Colonic mucosa (tissue), 4 donors: ENCODE measurements around the gene CHCHD3. TPM values are rescaled to one million over a fixed set of nuclear protein-coding genes. Genes with fewer than 3 reads are reported as not detected.

ENCODE experiments used
- DNase-seq: peaks from one replicate; pipeline ENCODE4 v3.0.0-alpha.2; 2020
- H3K27ac ChIP-seq: fragments of 200-600 bp; one replicate; pipeline ENCODE4 v1.8.0; 2021
- H3K27me3 ChIP-seq: fragments of 200-600 bp; one replicate; pipeline ENCODE4 v1.8.0; 2021
- H3K36me3 ChIP-seq: fragments of 200-600 bp; one replicate; pipeline ENCODE4 v1.8.0; 2021
- H3K4me1 ChIP-seq: fragments of 200-600 bp; one replicate; pipeline ENCODE4 v1.8.0; 2021; ENCODE audit warnings: mild to moderate bottlenecking
- H3K4me3 ChIP-seq: fragments of 200-600 bp; one replicate; pipeline ENCODE4 v1.8.0; 2021
- H3K9ac ChIP-seq, 2 donors: one replicate each; pipeline ENCODE4 v1.7.0; 2013; ENCODE audit warnings: control low read depth in 2 of 2, low read depth in 2 of 2, low read length in 2 of 2
- H3K9me3 ChIP-seq: fragments of 200-600 bp; one replicate; pipeline ENCODE4 v1.8.0; 2021
- CTCF ChIP-seq: fragments of 200-600 bp; IDR thresholded peaks from one replicate; pipeline ENCODE4 v1.8.0; 2022; ENCODE audit warnings: antibody characterized with exemption, mild to moderate bottlenecking
- intact Hi-C: fragments of 100-400 bp; cut with DNase I; formaldehyde crosslinking; loops from one replicate; pipeline ENCODE4 v1.14.1; 2022
- total RNA-seq, 2 donors: library from RNA; stranded (reverse); fragmentation: NEBNext Ultra II Directional in 1 of 2; extraction: Animal tissue kit (Norgen Biotek cat#: 25700) in 1 of 2; gene quantifications; one replicate each; pipeline ENCODE4 v1.2.1, GENCODE V29; 2021
- donor health status: healthy.
- donor health status: DM: no; HTN: no; CAD: no.
- donor health status: DM: no; HTN: no; CAD: no.

The CHCHD3 gene
- total RNA-seq, 2 donors from 2014 or later = 81.5 to 112 TPM

- H3K9me3 ChIP-seq = no peaks in the 10 kb centered on the region
- no peak for DNase-seq
- H3K36me3 ChIP-seq = no peaks in the 10 kb centered on the region
- TF ChIP-seq CTCF = no peak
- no peak overlapping the region for H3K9ac ChIP-seq
- H3K27ac ChIP-seq = no peak overlapping the region
- no peaks in the 10 kb centered on the region for H3K4me1 ChIP-seq
- no peak overlapping the region for H3K4me3 ChIP-seq
- no peaks in the 10 kb centered on the region for H3K27me3 ChIP-seq
- intact Hi-C loops = no loop called here
Measured at GRCh38 chr7:132941905-132942304, 140.0 kb downstream of the CHCHD3 start.

GRCh38 chr7:132941428-132941827 is 140.5 kb downstream of the CHCHD3 start:
- H3K4me1 ChIP-seq = no peaks in the 10 kb centered on the region
- no peak for TF ChIP-seq CTCF
- H3K9me3 ChIP-seq = no peaks in the 10 kb centered on the region
- no peaks in the 10 kb centered on the region for H3K27me3 ChIP-seq
- H3K9ac ChIP-seq = no peak overlapping the region
- H3K27ac ChIP-seq = no peak overlapping the region
- no peaks in the 10 kb centered on the region for H3K36me3 ChIP-seq
- no peak overlapping the region for H3K4me3 ChIP-seq
- intact Hi-C loops = no loop called here
- DNase-seq = no peak

- H3K9ac ChIP-seq = no peak overlapping the region
- no peak for TF ChIP-seq CTCF
Measured at GRCh38 chr7:132940084-132940483, 141.8 kb downstream of the CHCHD3 start.

GRCh38 chr7:132939495-132939894 is 142.4 kb downstream of the CHCHD3 start:
- no peak for DNase-seq
- no peak overlapping the region for H3K27ac ChIP-seq
- H3K27me3 ChIP-seq = no peaks in the 10 kb centered on the region
- no peaks in the 10 kb centered on the region for H3K36me3 ChIP-seq
- intact Hi-C loops = no loop called here
- no peaks in the 10 kb centered on the region for H3K4me1 ChIP-seq
- no peak overlapping the region for H3K9ac ChIP-seq
- TF ChIP-seq CTCF = no peak
- no peak overlapping the region for H3K4me3 ChIP-seq
- H3K9me3 ChIP-seq = no peaks in the 10 kb centered on the region

More at GRCh38 chr7:132940084-132940483, 141.8 kb downstream of the CHCHD3 start:
- DNase-seq = no peak
- Histone ChIP-seq H3K36me3 (no peaks in the 10 kb centered on the region), H3K9me3 (no peaks in the 10 kb centered on the region), H3K4me1 (no peaks in the 10 kb centered on the region), H3K27ac (no peak overlapping the region), H3K27me3 (no peaks in the 10 kb centered on the region), H3K4me3 (no peak overlapping the region)
- intact Hi-C loops = no loop called here

- no peak overlapping the region for H3K4me3 ChIP-seq
- no peak for DNase-seq
- intact Hi-C loops = no loop called here
- H3K27ac ChIP-seq = no peak overlapping the region
- H3K9me3 ChIP-seq = no peaks in the 10 kb centered on the region
- no peaks in the 10 kb centered on the region for H3K36me3 ChIP-seq
- no peaks in the 10 kb centered on the region for H3K4me1 ChIP-seq
- no peaks in the 10 kb centered on the region for H3K27me3 ChIP-seq
- no peak for TF ChIP-seq CTCF
- no peak overlapping the region for H3K9ac ChIP-seq
Measured at GRCh38 chr7:132937286-132937685, 144.6 kb downstream of the CHCHD3 start.

- H3K9me3 ChIP-seq = no peaks in the 10 kb centered on the region
- no peak for DNase-seq
- no peak overlapping the region for H3K4me3 ChIP-seq
- H3K9ac ChIP-seq = no peak overlapping the region
- intact Hi-C loops = no loop called here
- no peak overlapping the region for H3K27ac ChIP-seq
- H3K4me1 ChIP-seq = no peaks in the 10 kb centered on the region
- no peaks in the 10 kb centered on the region for H3K27me3 ChIP-seq
- TF ChIP-seq CTCF = no peak
- no peaks in the 10 kb centered on the region for H3K36me3 ChIP-seq
Measured at GRCh38 chr7:132935608-132936007, 146.3 kb downstream of the CHCHD3 start.
